SJCRH30 (cell line): ENCODE results near the gene RPL22. TPM values are rescaled to one million over a fixed set of nuclear protein-coding genes. Genes with fewer than 3 reads are reported as not detected.

ENCODE experiments used
- DNase-seq, 2 experiments: peaks; one replicate each; pipeline ENCODE4 v3.0.0-alpha.2; 2015 to 2020
- H3K27ac ChIP-seq: fragments of 250-450 bp; sonication (Bioruptor Pico); 2 replicates; pipeline ENCODE4 v1.5.1; 2020; ENCODE audit warnings: mild to moderate bottlenecking, moderate library complexity
- H3K27me3 ChIP-seq: fragments of 250-450 bp; sonication (Bioruptor Pico); 2 replicates; pipeline ENCODE4 v1.5.1; 2020; ENCODE audit warnings: mild to moderate bottlenecking, moderate library complexity
- H3K36me3 ChIP-seq: fragments of 250-450 bp; sonication (Bioruptor Pico); 2 replicates; pipeline ENCODE4 v1.5.1; 2020; ENCODE audit warnings: mild to moderate bottlenecking, moderate library complexity
- H3K4me1 ChIP-seq: fragments of 250-450 bp; sonication (Bioruptor Pico); 2 replicates; pipeline ENCODE4 v1.5.1; 2020; ENCODE audit warnings: mild to moderate bottlenecking, moderate library complexity
- H3K4me3 ChIP-seq: fragments of 250-450 bp; sonication (Bioruptor Pico); 2 replicates; pipeline ENCODE4 v1.5.1; 2020; ENCODE audit warnings: mild to moderate bottlenecking, moderate library complexity
- H3K9me3 ChIP-seq: fragments of 250-450 bp; sonication (Bioruptor Pico); replicated peaks from 2 replicates; pipeline ENCODE4 v1.5.1; 2020; ENCODE audit warnings: mild to moderate bottlenecking, moderate library complexity
- total RNA-seq: library from RNA; depleted of rRNA; stranded (reverse); fragments of >200 nt; shearing (Covaris generic); gene quantifications from 2 replicates; pipeline ENCODE4 v1.2.3, GENCODE V29; 2014; rRNA removed

RPL22 gene
- total RNA-seq, 1 experiment from 2014 or later = 680 TPM

DNA sequence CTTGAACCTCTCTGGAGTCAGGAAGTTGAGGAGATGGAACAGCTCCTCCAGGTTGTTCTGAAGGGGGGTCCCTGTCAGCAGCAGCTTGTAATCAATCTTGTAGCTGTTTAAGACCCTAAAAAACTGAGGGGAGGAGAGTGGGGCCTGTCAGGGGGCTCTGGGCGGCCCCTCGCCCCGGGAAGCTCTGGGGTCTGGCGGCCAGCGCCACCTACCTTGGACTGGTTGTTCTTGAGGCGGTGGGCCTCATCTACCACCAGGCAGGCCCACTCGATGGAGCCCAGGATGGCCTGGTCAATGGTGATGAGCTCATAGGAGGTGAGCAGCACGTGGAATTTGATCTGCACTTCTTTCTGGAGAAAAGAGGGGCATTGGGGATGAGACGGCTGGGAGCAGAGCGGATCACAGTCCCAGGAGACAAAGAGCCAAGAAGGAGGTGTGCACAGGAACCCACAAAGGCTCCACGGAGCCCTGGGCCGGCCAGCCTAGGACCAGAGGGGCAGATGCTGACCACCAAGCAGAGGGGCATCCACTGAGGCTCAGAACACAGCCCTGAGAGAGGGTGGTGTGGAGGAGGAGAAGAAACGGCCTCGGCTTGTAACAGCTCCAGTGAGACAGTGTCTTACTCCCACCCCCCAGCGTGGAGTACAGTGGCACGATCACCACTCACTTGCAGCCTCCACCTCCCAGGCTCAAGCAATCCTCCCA lies 62.7 kb downstream of the RPL22 start:
- H3K4me1 ChIP-seq = no peaks in the 10 kb centered on the region
- H3K4me3 ChIP-seq = no peak overlapping the region
- H3K27ac ChIP-seq = no peak overlapping the region
- no peak for DNase-seq
- H3K27me3 ChIP-seq = peaks cover 38% of the 10 kb centered on the region
- H3K9me3 ChIP-seq = peaks cover 5% of the 10 kb centered on the region
- H3K36me3 ChIP-seq = no peaks in the 10 kb centered on the region

Other genes with a start within 250 kb of the RPL22 start
- 6.4 and 7.3 TPM in 2 replicates for gene NPHP4, start 207.2 kb downstream of the RPL22 start, total RNA-seq
- 0.56 and 0.77 TPM in 2 replicates for gene KCNAB2, start 153.7 kb downstream of the RPL22 start, total RNA-seq
- 0.05 and 0.06 TPM in 2 replicates for gene CHD5, start 19.3 kb downstream of the RPL22 start, total RNA-seq
- not detected in 2 replicates for gene RNF207, start 6.5 kb upstream of the RPL22 start, total RNA-seq
- gene ICMT, start 36.4 kb upstream of the RPL22 start, total RNA-seq = 109 and 111 TPM in 2 replicates
- not detected in 2 replicates for gene HES3, start 44.6 kb upstream of the RPL22 start, total RNA-seq
- 58.2 and 61.3 TPM in 2 replicates for gene GPR153, start 61.5 kb upstream of the RPL22 start, total RNA-seq
- gene ACOT7, start 194.2 kb upstream of the RPL22 start, total RNA-seq = 51.2 and 51.8 TPM in 2 replicates
- not detected in 2 replicates for gene HES2, start 220.3 kb upstream of the RPL22 start, total RNA-seq
- gene ESPN, start 225.2 kb upstream of the RPL22 start, total RNA-seq = 0.30 and 0.55 TPM in 2 replicates